HepG2 (cell line): Measurements from ENCODE around the gene LMAN2. TPM values are rescaled to one million over a fixed set of nuclear protein-coding genes. Genes with fewer than 3 reads are reported as not detected.
A peak's percentile ranks its signal among the peaks of the same experiment; 100 is the strongest.

ENCODE experiments used
- ATAC-seq: fragments of 200-7000 bp; cut with Tn5 transposase; 3 replicates; pipeline ENCODE4 v1.9.1; 2020; ENCODE audit warnings: mild to moderate bottlenecking, moderate library complexity
- BruUV-seq: library from RNA; stranded (reverse); fragments of 400-500 nt; replicated peaks from 2 replicates; lab custom pipeline; 2021; lab: Mats Ljungman, UMichigan
- CTCF ChIA-PET: fragments of 300-600 bp; formaldehyde crosslinking; extraction: SDS; loops from one replicate; lab custom pipeline; 2021; ENCODE audit warnings: low total read pairs, inconsistent platforms, low intra/inter-chr PET ratio; lab: Yijun Ruan, JAX
- POLR2A ChIA-PET: fragments of 350-600 bp; sonication (Branson Sonifier 250); formaldehyde crosslinking; loops from one replicate; lab custom pipeline; 2020; ENCODE audit warnings: antibody characterized with exemption, inconsistent platforms; lab: Yijun Ruan, JAX
- DNase-seq: peaks from one replicate; pipeline ENCODE4 v3.0.0-alpha.2; 2015; ENCODE audit warnings: low spot score
- FAIRE-seq: peaks from 3 replicates; lab custom pipeline; 2011; peaks lifted over from hg19 to GRCh38; lab: Jason Lieb, UNC
- H2AFZ ChIP-seq: one replicate; pipeline ENCODE4 v1.6.1; 2011; ENCODE audit warnings: low read length, inconsistent platforms
- H3K27ac ChIP-seq: fragments of 300-600 bp; 3 replicates; pipeline ENCODE4 v1.8.0; 2011; ENCODE audit warnings: mixed run types, mild to moderate bottlenecking, mixed read lengths, low read length, inconsistent platforms; ENCODE audit not compliant: insufficient read depth; ENCODE audit errors: extremely low read length
- H3K27me3 ChIP-seq, 2 experiments: fragments of 200-600 bp in 1 of 2; 2 replicates in 1 of 2; 3 replicates in 1 of 2; pipeline versions ENCODE4 v1.6.0 to v1.8.0; 2011; ENCODE audit warnings: low read length in 2 of 2, mild to moderate bottlenecking in 2 of 2, moderate library complexity in 2 of 2, inconsistent platforms in 1 of 2; ENCODE audit not compliant: insufficient read depth in 2 of 2, control insufficient read depth in 1 of 2
- H3K36me3 ChIP-seq, 2 experiments: fragments of 200-600 bp in 1 of 2; replicated peaks in 1 of 2; 2 replicates in 1 of 2; 3 replicates in 1 of 2; pipeline versions ENCODE4 v1.5.1 to v1.8.0; 2011; ENCODE audit warnings: low read length in 2 of 2, inconsistent platforms in 1 of 2; ENCODE audit not compliant: insufficient read depth in 2 of 2, control insufficient read depth in 1 of 2
- H3K4me1 ChIP-seq: 2 replicates; pipeline ENCODE4 v1.5.1; 2012; ENCODE audit warnings: low read length, inconsistent platforms; ENCODE audit not compliant: insufficient read depth
- H3K4me2 ChIP-seq: 2 replicates; pipeline ENCODE4 v1.6.0; 2011; ENCODE audit warnings: low read depth, low read length, inconsistent platforms
- H3K4me3 ChIP-seq, 3 experiments: fragments of 200-600 bp in 1 of 3; sonication (generic), shearing (Covaris generic) in 1 of 3; replicated peaks in 1 of 3; 2 replicates each; pipeline ENCODE4 v1.5.1; 2011 to 2016; ENCODE audit warnings: low read length in 3 of 3, inconsistent platforms in 2 of 3, low read depth in 2 of 3, mild to moderate bottlenecking in 2 of 3, control low read depth in 1 of 3, mixed read lengths in 1 of 3; ENCODE audit not compliant: insufficient read depth in 1 of 3
- H3K79me2 ChIP-seq: one replicate; pipeline ENCODE4 v1.6.1; 2011; ENCODE audit warnings: low read length, inconsistent platforms; ENCODE audit not compliant: insufficient read depth
- H3K9ac ChIP-seq: 2 replicates; pipeline ENCODE4 v1.6.0; 2011; ENCODE audit warnings: mild to moderate bottlenecking, low read depth, low read length, inconsistent platforms; ENCODE audit not compliant: insufficient read depth
- H3K9me3 ChIP-seq: 2 replicates; pipeline ENCODE4 v1.5.1; 2012; ENCODE audit warnings: mild to moderate bottlenecking, low read length
- H4K20me1 ChIP-seq: 2 replicates; pipeline ENCODE4 v1.6.0; 2011; ENCODE audit warnings: inconsistent platforms, mild to moderate bottlenecking, low read length, moderate library complexity; ENCODE audit not compliant: insufficient read depth
- BHLHE40 ChIP-seq: IDR thresholded peaks from 2 replicates; pipeline ENCODE4 v1.6.1; 2011; ENCODE audit warnings: low read length, improper control_type of control experiment
- BRCA1 ChIP-seq: sonication (generic); formaldehyde crosslinking; IDR thresholded peaks from 2 replicates; pipeline ENCODE4 v1.4.0; 2020; ENCODE audit warnings: missing genetic modification reagents
- BRF2 ChIP-seq: sonication (generic); formaldehyde crosslinking; IDR thresholded peaks from 2 replicates; pipeline ENCODE4 v1.8.1; 2022; ENCODE audit warnings: mild to moderate bottlenecking, missing genetic modification reagents
- CBX1 ChIP-seq: IDR thresholded peaks from one replicate; pipeline ENCODE4 v1.6.1; 2016; ENCODE audit warnings: antibody characterized with exemption, low read depth
- CHD2 ChIP-seq: IDR thresholded peaks from 2 replicates; pipeline ENCODE4 v1.6.1; 2011; ENCODE audit warnings: low read depth, low read length, improper control_type of control experiment
- IRF1 ChIP-seq: sonication (generic); formaldehyde crosslinking; IDR thresholded peaks from 2 replicates; pipeline ENCODE4 v1.4.0; 2020; ENCODE audit warnings: low read depth, mild to moderate bottlenecking, missing genetic modification reagents
- NFAT5 ChIP-seq: sonication (generic); formaldehyde crosslinking; IDR thresholded peaks from 2 replicates; pipeline ENCODE4 v1.4.0; 2020; ENCODE audit warnings: missing genetic modification reagents
- ZNF512B ChIP-seq: sonication (generic); formaldehyde crosslinking; IDR thresholded peaks from 2 replicates; pipeline ENCODE4 v1.5.1; 2020; ENCODE audit warnings: missing genetic modification reagents, mild to moderate bottlenecking, borderline replicate concordance
- ZNF607 ChIP-seq: sonication (generic); formaldehyde crosslinking; IDR thresholded peaks from 2 replicates; pipeline ENCODE4 v1.5.1; 2020; ENCODE audit warnings: missing genetic modification reagents, mild to moderate bottlenecking, borderline replicate concordance
- ZNF766 ChIP-seq: sonication (generic); formaldehyde crosslinking; IDR thresholded peaks from 2 replicates; pipeline ENCODE4 v1.5.0; 2020; ENCODE audit warnings: missing genetic modification reagents, borderline replicate concordance
- ZSCAN5A ChIP-seq: sonication (generic); formaldehyde crosslinking; IDR thresholded peaks from 2 replicates; pipeline ENCODE4 v1.8.0; 2022; ENCODE audit warnings: mild to moderate bottlenecking, missing genetic modification reagents, borderline replicate concordance
- WGBS: methylation state at CpG from one replicate; pipeline ENCODE4 v1.1.6; 2017; ENCODE audit warnings: low lambda C conversion rate; 5-methylcytosine and 5-hydroxymethylcytosine counted together
- in situ Hi-C: cut with HindIII; loops from 2 replicates; pipeline ENCODE4 v1.10.0; 2017; ENCODE audit warnings: low pct_unique_long_range_greater_than_20kb; ENCODE audit not compliant: extremely low pct_ligation_motif_present
- intact Hi-C: fragments of 100-400 bp; cut with micrococcal nuclease; formaldehyde crosslinking; loops from one replicate; pipeline ENCODE4 v1.10.0; 2022; ENCODE audit not compliant: unreplicated experiment
- polyA plus RNA-seq, 8 experiments: library from polyadenylated mRNA; depleted of rRNA in 3 of 8; stranded (reverse) in 7 of 8; unstranded in 1 of 8; fragments of >200 nt; fragmentation: Illumina TruSeq in 4 of 8; extraction: Trizol in 4 of 8; gene quantifications; 2 replicates each; pipeline versions ENCODE4 v1.2.1 to v1.2.3, GENCODE V29; 2011 to 2016; ENCODE audit warnings: low read depth in 4 of 8, missing spikeins in 1 of 8, mixed read lengths in 1 of 8; ENCODE audit not compliant: insufficient read depth in 1 of 8
- total RNA-seq, 5 experiments: library from RNA; depleted of rRNA; stranded (reverse); fragments of >200 nt; fragmentation: Illumina TruSeq; extraction: Trizol; gene quantifications; 2 replicates each; pipeline ENCODE4 v1.2.3, GENCODE V29; 2016; ENCODE audit warnings: low read depth in 1 of 5
- TF ChIP-seq, protein P1 (sequence below): sonication (generic); formaldehyde crosslinking; IDR thresholded peaks from 2 replicates; pipeline ENCODE4 v1.5.0; 2020; ENCODE audit warnings: missing genetic modification reagents, mild to moderate bottlenecking, borderline replicate concordance

The LMAN2 gene
- total and polyA plus RNA-seq, 2 of the 13 experiments (the other 11 are each of a cell fraction or from before 2014, with no cell fraction given): 191 to 197 TPM

- no peaks in the 10 kb centered on the region for H4K20me1 ChIP-seq
- H3K36me3 ChIP-seq: peaks cover 6 to 15% of the 10 kb centered on the region in 2 experiments
- intact Hi-C loops (no loop called here), in situ Hi-C loops (no loop called here)
- WGBS: 72% methylated on average over 3 of the region's 3 CpGs
- ChIA-PET CTCF (no interaction called here), POLR2A (interaction anchor here (1.0 to 1.3 kb wide), 3 partner anchors 18 to 29 kb away, joined by 3 read pairs; no protein-coding TSS in a partner anchor)
- no peak for FAIRE-seq
- no peak for ATAC-seq
- H3K4me2 ChIP-seq: peak overlapping the region; percentile 94
- peaks cover 63% of the 10 kb centered on the region for H3K4me1 ChIP-seq
- H3K4me3 ChIP-seq: 0 out of 6 replicates have a peak overlapping the region, but pooled peaks of 1 of the 3 experiments have one; percentile 93
- H3K9me3 ChIP-seq: no peaks in the 10 kb centered on the region
- no peaks in the 10 kb centered on the region; a peak in 1 of 5 replicates for H3K27me3 ChIP-seq
- H3K9ac ChIP-seq: peak overlapping the region; percentile 95; the same call in 1 of the 2 replicates
- DNase-seq: no peak
- H3K79me2 ChIP-seq: peaks cover 60% of the 10 kb centered on the region
- TF ChIP-seq CHD2 (no peak), IRF1 (CRISPR knock-in tag) (no peak), ZNF512B (CRISPR knock-in tag) (no peak), CBX1 (no peak), BRCA1 (CRISPR knock-in tag) (no peak), ZSCAN5A (CRISPR knock-in tag) (no peak), BRF2 (CRISPR knock-in tag) (no peak), ZNF607 (CRISPR knock-in tag) (no peak), BHLHE40 (no peak), NFAT5 (CRISPR knock-in tag) (no peak), ZNF766 (CRISPR knock-in tag) (no peak)
- TF ChIP-seq, protein P1, sequence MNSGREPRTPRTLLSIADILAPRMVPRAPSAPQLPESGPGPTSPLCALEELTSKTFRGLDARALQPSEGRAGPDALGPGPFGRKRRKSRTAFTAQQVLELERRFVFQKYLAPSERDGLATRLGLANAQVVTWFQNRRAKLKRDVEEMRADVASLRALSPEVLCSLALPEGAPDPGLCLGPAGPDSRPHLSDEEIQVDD (CRISPR knock-in tag): no peak
- BruUV-seq: no TSS peak
- H3K27ac ChIP-seq: no peak overlapping the region
- no peak overlapping the region for H2AFZ ChIP-seq
These were observed 2.2 kb downstream of the LMAN2 start for GRCh38 chr5:177349362-177349647.
